K562 (cell line): Measurements from ENCODE around the gene AFF2. TPM values are rescaled to one million over a fixed set of nuclear protein-coding genes. Genes with fewer than 3 reads are reported as not detected.

Experiments
- ATAC-seq: fragments of 200-7000 bp; cut with Tn5 transposase; 3 replicates; pipeline ENCODE4 v1.9.1; 2020; ENCODE audit warnings: moderate library complexity
- BruUV-seq: library from RNA; stranded (reverse); fragments of 400-500 nt; replicated peaks from 2 replicates; lab custom pipeline; 2021; lab: Mats Ljungman, UMichigan
- CTCF ChIA-PET: fragments of 300-600 bp; formaldehyde crosslinking; extraction: SDS; loops from one replicate; lab custom pipeline; 2021; ENCODE audit warnings: low intra/inter-chr PET ratio; lab: Yijun Ruan, JAX
- POLR2A ChIA-PET: fragments of 300-600, 350-650 bp; sonication (Branson Sonifier 250); formaldehyde crosslinking; extraction: SDS; loops from one replicate; lab custom pipeline; 2021; ENCODE audit warnings: antibody characterized with exemption, inconsistent platforms; lab: Yijun Ruan, JAX
- DNase-seq, 4 experiments: peaks; one replicate each; pipeline versions ENCODE4 v3.0.0 to v3.0.0-alpha.2; 2011 to 2018; ENCODE audit warnings: low spot score in 3 of 4, mixed read lengths in 3 of 4; ENCODE audit errors: extremely low read depth in 1 of 4
- FAIRE-seq: peaks from 2 replicates; lab custom pipeline; 2011; peaks lifted over from hg19 to GRCh38; lab: Jason Lieb, UNC
- H2AFZ ChIP-seq: 2 replicates; pipeline ENCODE4 v1.6.0; 2011; ENCODE audit warnings: low read depth, low read length, control low read depth, inconsistent platforms
- H3K27ac ChIP-seq: fragments of 200-600 bp; 3 replicates; pipeline ENCODE4 v1.8.0; 2011; ENCODE audit warnings: low read depth, mild to moderate bottlenecking, control low read depth, inconsistent platforms, low read length, moderate library complexity, mixed read lengths; ENCODE audit errors: extremely low read depth
- H3K27me3 ChIP-seq, 2 experiments: fragments of 300-600 bp in 1 of 2; 2 replicates in 1 of 2; 3 replicates in 1 of 2; pipeline versions ENCODE4 v1.6.0 to v1.8.0; 2011; ENCODE audit warnings: inconsistent platforms in 2 of 2, low read length in 2 of 2, mild to moderate bottlenecking in 1 of 2, mixed read lengths in 1 of 2, moderate library complexity in 1 of 2; ENCODE audit not compliant: control insufficient read depth in 2 of 2, insufficient read depth in 2 of 2
- H3K36me3 ChIP-seq: fragments of 300-600 bp; 3 replicates; pipeline ENCODE4 v1.8.0; 2011; ENCODE audit warnings: mild to moderate bottlenecking, low read length, inconsistent platforms; ENCODE audit not compliant: control insufficient read depth, insufficient read depth
- H3K4me1 ChIP-seq, 2 experiments: fragments of 200-600 bp in 1 of 2; replicated peaks in 1 of 2; 2 replicates in 1 of 2; 3 replicates in 1 of 2; pipeline versions ENCODE4 v1.5.1 to v1.8.0; 2011; ENCODE audit warnings: inconsistent platforms in 2 of 2, low read length in 2 of 2, mild to moderate bottlenecking in 1 of 2, mixed read lengths in 1 of 2, moderate library complexity in 1 of 2; ENCODE audit not compliant: control insufficient read depth in 2 of 2, insufficient read depth in 2 of 2
- H3K4me2 ChIP-seq: 2 replicates; pipeline ENCODE4 v1.6.1; 2011; ENCODE audit warnings: low read length, control low read depth, inconsistent platforms, mixed read lengths; ENCODE audit not compliant: insufficient read depth
- H3K4me3 ChIP-seq: fragments of 200-600 bp; sonication (generic), shearing (Covaris generic); 2 replicates; pipeline ENCODE4 v1.5.1; 2016; ENCODE audit warnings: control low read depth, inconsistent platforms
- H3K79me2 ChIP-seq: fragments of 200-600 bp; 3 replicates; pipeline ENCODE4 v1.8.0; 2011; ENCODE audit warnings: low read length, inconsistent platforms; ENCODE audit not compliant: control insufficient read depth, insufficient read depth
- H3K9ac ChIP-seq, 2 experiments: 2 replicates each; pipeline versions ENCODE4 v1.6.0 to v1.6.1; 2011; ENCODE audit warnings: low read depth in 2 of 2, low read length in 2 of 2, control low read depth in 1 of 2, inconsistent platforms in 1 of 2, mild to moderate bottlenecking in 1 of 2, mixed read lengths in 1 of 2; ENCODE audit not compliant: insufficient read depth in 1 of 2
- H3K9me1 ChIP-seq: one replicate; pipeline ENCODE4 v1.6.0; 2011; ENCODE audit warnings: inconsistent platforms, mild to moderate bottlenecking, low read length, moderate library complexity; ENCODE audit not compliant: control insufficient read depth, insufficient read depth
- H3K9me3 ChIP-seq: replicated peaks from 2 replicates; pipeline ENCODE4 v1.5.1; 2011; ENCODE audit warnings: low read depth, low read length, inconsistent platforms; ENCODE audit not compliant: control insufficient read depth, insufficient read depth
- H4K20me1 ChIP-seq: replicated peaks from 2 replicates; pipeline ENCODE4 v1.6.1; 2011; ENCODE audit warnings: low read length, inconsistent platforms, mixed read lengths; ENCODE audit not compliant: control insufficient read depth, insufficient read depth
- CHD2 ChIP-seq: IDR thresholded peaks from 2 replicates; pipeline ENCODE4 v1.6.1; 2011; ENCODE audit warnings: low read depth, low read length
- PHF20 ChIP-seq: fragments of 450-650 bp; IDR thresholded peaks from 2 replicates; pipeline ENCODE4 v1.6.1; 2018; ENCODE audit not compliant: partially characterized antibody
- WGBS: fragments of 100-300 bp; shearing (Covaris generic); methylation state at CpG from one replicate; pipeline ENCODE4 v1.1.6; 2016; ENCODE audit warnings: low coverage, mixed read lengths; ENCODE audit not compliant: insufficient coverage; ENCODE audit errors: missing lambda C conversion rate; 5-methylcytosine and 5-hydroxymethylcytosine counted together
- in situ Hi-C: fragments of 300-500 bp; cut with MboI; formaldehyde crosslinking; loops from 4 replicates; pipeline ENCODE4 v1.15.0; 2018; ENCODE audit warnings: inconsistent platforms, mixed read lengths
- intact Hi-C: fragments of 100-400 bp; cut with micrococcal nuclease; formaldehyde crosslinking; loops from 2 replicates; pipeline ENCODE4 v1.14.2; 2022
- polyA plus RNA-seq, 8 experiments: library from polyadenylated mRNA; depleted of rRNA in 4 of 8; stranded (reverse) in 5 of 8; unstranded in 3 of 8; fragments of >200 nt; fragmentation: Nextera tagmentation in 2 of 8; fragmentation: Illumina TruSeq in 1 of 8; extraction: Ambion mirVana in 2 of 8; extraction: Trizol in 1 of 8; gene quantifications; 2 replicates each; pipeline versions ENCODE4 v1.2.1 to v1.2.3, GENCODE V29; 2011 to 2014; ENCODE audit warnings: inconsistent platforms in 1 of 8, missing spikeins in 1 of 8
- total RNA-seq, 7 experiments: library from RNA; depleted of rRNA in 6 of 7; stranded (reverse); fragments of >200 nt in 6 of 7; fragmentation: Illumina TruSeq in 2 of 7; extraction: Trizol in 2 of 7; gene quantifications; 2 replicates each; pipeline versions ENCODE4 v1.2.1 to v1.2.3, GENCODE V29; 2011 to 2021; ENCODE audit warnings: low replicate concordance in 1 of 7
- TF ChIP-seq, protein P1 (sequence below), 3 experiments: IDR thresholded peaks in 2 of 3; conservative IDR thresholded peaks in 1 of 3; 2 replicates each; pipeline ENCODE4 v1.5.1; 2011 to 2012; ENCODE audit warnings: low read length in 3 of 3, mild to moderate bottlenecking in 3 of 3, control low read depth in 2 of 3, improper control_type of control experiment in 1 of 3, inconsistent platforms in 1 of 3, low read depth in 1 of 3, mixed read lengths in 1 of 3, moderate library complexity in 1 of 3; ENCODE audit not compliant: insufficient read depth in 2 of 3

AFF2 gene
- total and polyA plus RNA-seq, 9 of the 15 experiments (the other 6 are each of a cell fraction or from before 2014, with no cell fraction given) = 0.01 to 0.20 (median 0.07) TPM

DNA sequence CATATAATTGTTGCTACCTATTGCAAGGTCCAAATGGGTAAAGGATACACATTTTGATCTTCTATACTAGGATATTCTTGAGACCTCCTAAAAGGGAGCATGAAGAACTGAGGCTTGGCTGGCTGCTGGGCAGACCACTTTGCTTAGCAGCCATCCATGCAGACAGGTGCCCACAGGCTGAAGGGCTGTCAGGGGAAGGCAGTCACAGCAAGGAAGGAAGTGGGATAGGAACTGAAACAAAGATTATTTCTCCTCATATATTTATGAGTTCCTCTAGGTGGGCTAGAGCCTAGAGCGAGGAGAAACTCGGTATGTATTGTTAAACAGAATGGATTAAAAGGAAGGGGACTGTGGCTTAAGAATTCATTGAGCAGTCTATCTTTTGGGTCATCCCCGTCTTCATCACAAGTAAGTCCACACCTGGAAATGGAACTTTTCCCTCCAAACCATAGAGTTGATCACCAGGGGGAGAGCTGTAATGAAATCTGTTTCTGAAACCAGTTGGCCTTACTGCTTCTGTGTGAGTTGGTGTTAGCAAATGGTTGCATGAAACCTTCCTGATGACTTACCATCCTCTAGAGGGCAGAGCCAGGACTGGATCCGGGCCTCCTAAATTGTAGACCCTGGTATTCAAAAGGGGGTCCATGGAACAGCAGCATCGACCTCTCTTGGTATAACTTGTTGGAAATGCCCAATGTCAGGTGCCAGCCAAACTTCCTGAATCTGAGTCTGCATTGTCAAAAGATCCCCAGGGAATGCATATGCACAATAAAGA is 42.3 kb downstream of the AFF2 start:
- H3K27ac ChIP-seq = no peak overlapping the region
- intact Hi-C loops = no loop called here
- H3K9me1 ChIP-seq = no peaks in the 10 kb centered on the region
- H3K36me3 ChIP-seq = no peaks in the 10 kb centered on the region
- no peak overlapping the region for H3K4me3 ChIP-seq
- no peak for DNase-seq
- POLR2A ChIA-PET = no interaction called here
- BruUV-seq = no TSS peak
- H3K9ac ChIP-seq = no peak overlapping the region
- H4K20me1 ChIP-seq = no peaks in the 10 kb centered on the region
- no peaks in the 10 kb centered on the region for H3K9me3 ChIP-seq
- CTCF ChIA-PET = no interaction called here
- no peak for TF ChIP-seq PHF20
- WGBS = 38% methylated on average over 5 of the region's 5 CpGs
- FAIRE-seq = no peak
- H3K4me1 ChIP-seq = peaks cover 0 to 3% of the 10 kb centered on the region in 2 experiments; a peak in 3 of 5 replicates
- in situ Hi-C loops = no loop called here
- no peak for ATAC-seq
- no peak overlapping the region for H2AFZ ChIP-seq
- no peaks in the 10 kb centered on the region for H3K79me2 ChIP-seq
- no peaks in the 10 kb centered on the region for H3K27me3 ChIP-seq
- H3K4me2 ChIP-seq = no peak overlapping the region

DNA sequence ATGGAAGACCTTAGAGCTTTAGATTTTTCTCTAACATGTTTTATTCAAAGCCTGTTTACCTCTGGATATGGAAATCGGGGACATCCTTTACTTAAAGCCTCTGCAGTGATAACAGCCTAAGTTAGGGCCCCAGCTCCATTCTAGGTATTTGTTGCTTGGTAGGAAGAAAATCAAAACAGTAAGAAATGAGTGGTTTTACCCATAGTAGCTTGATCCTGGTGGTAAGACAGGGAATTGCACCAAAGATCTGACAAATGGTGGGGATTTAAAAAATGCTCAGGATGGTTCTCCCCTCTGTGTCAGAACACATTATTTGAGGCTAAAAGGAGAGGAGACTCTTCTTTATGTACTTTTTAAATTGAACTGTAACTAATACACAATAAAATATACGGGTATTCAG is 52.4 kb downstream of the AFF2 start:
- BruUV-seq = no TSS peak
- no peaks in the 10 kb centered on the region for H4K20me1 ChIP-seq
- no peaks in the 10 kb centered on the region for H3K9me3 ChIP-seq
- H3K4me3 ChIP-seq = no peak overlapping the region
- H3K27me3 ChIP-seq = no peaks in the 10 kb centered on the region
- FAIRE-seq = no peak
- no peaks in the 10 kb centered on the region; a peak in 2 of 5 replicates for H3K4me1 ChIP-seq
- 17% methylated on average over 1 of the region's 2 CpGs for WGBS
- no peaks in the 10 kb centered on the region for H3K79me2 ChIP-seq
- ATAC-seq = peak; percentile 58; the same call in 2 of the 3 replicates
- DNase-seq = peak in 3 of 4 experiments; percentile 12 to 19 (median 13)
- POLR2A ChIA-PET = no interaction called here
- in situ Hi-C loops = no loop called here
- CTCF ChIA-PET = no interaction called here
- intact Hi-C loops = no loop called here
- H3K27ac ChIP-seq = no peak overlapping the region
- H3K4me2 ChIP-seq = no peak overlapping the region
- no peak for TF ChIP-seq CHD2
- TF ChIP-seq, protein P1, sequence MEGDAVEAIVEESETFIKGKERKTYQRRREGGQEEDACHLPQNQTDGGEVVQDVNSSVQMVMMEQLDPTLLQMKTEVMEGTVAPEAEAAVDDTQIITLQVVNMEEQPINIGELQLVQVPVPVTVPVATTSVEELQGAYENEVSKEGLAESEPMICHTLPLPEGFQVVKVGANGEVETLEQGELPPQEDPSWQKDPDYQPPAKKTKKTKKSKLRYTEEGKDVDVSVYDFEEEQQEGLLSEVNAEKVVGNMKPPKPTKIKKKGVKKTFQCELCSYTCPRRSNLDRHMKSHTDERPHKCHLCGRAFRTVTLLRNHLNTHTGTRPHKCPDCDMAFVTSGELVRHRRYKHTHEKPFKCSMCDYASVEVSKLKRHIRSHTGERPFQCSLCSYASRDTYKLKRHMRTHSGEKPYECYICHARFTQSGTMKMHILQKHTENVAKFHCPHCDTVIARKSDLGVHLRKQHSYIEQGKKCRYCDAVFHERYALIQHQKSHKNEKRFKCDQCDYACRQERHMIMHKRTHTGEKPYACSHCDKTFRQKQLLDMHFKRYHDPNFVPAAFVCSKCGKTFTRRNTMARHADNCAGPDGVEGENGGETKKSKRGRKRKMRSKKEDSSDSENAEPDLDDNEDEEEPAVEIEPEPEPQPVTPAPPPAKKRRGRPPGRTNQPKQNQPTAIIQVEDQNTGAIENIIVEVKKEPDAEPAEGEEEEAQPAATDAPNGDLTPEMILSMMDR (IDR thresholded peaks at IDR 0.05 in 2 of 3, conservative IDR thresholded peaks at IDR 0.05 in 1 of 3; ENCODE audit: insufficient read depth in 2 of 3, low read depth in 1 of 3, low read length in 3 of 3) = 0 out of 6 replicates have a peak, but pooled peaks of 1 of the 3 experiments have one; percentile 21
- H3K9ac ChIP-seq = no peak overlapping the region
- H3K36me3 ChIP-seq = no peaks in the 10 kb centered on the region
- H3K9me1 ChIP-seq = no peaks in the 10 kb centered on the region
- H2AFZ ChIP-seq = no peak overlapping the region
